Stimulated activated CD8-positive, alpha-beta memory T cell treated with anti-CD3 and anti-CD28 coated beads, Interleukin-12 subunit alpha, Interleukin-12 subunit beta, amount 100 ng/mL, for 4 hours (primary cell): ENCODE results near the gene MOB3A.

Experiments
- DNase-seq: peaks from one replicate; pipeline ENCODE4 v3.0.0-alpha.2; 2020; ENCODE audit warnings: low read depth

The MOB3A gene

GRCh38 chr19:2059422-2060201 lies 36.5 kb downstream of the MOB3A start:
- DNase-seq: no peak

- no peak for DNase-seq
These were observed 37.3 kb downstream of the MOB3A start for GRCh38 chr19:2058570-2059421.

GRCh38 chr19:2057484-2058469 lies 38.3 kb downstream of the MOB3A start:
- DNase-seq: no peak

DNA sequence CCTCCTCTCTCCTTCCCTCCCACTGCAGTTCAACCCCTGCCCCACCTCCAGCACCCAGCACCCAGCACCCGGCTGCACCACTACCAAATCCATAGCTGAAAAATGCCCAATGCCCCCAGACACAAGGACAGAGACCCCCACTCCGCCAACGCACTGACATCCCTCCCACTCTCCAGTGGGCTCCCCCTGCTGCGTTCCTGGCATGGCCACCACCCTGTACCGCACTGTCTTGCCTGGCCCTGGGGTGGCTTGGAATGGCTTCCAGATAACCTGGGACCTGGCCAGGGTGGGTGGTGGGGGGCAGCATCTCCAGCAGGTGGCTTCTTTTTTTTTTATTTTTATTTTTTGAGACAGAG lies 39.3 kb downstream of the MOB3A start:
- DNase-seq: no peak

GRCh38 chr19:2055931-2056836 lies 39.9 kb downstream of the MOB3A start:
- DNase-seq: no peak

DNA sequence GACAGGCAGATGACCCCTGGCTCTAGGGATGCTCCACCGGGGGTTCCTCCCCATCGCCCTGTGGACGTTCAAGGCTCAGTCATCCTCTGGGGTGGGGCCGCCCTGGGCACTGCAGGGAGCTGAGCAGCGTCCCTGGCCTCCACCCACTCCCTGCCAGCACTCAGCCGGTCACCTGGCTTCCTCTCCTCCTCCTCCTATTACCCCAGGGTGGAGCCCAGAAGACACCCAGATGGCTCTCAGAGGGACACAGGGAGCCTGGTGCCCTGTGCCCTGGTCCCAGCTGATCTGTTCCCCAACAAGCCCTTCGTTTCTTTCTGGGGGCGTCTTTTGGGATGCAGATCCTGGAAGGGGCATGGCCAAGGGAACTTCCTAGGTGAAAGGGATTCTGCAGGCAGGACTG lies 41.4 kb downstream of the MOB3A start:
- DNase-seq: no peak

GRCh38 chr19:2053601-2054389 lies 42.3 kb downstream of the MOB3A start:
- no peak for DNase-seq

DNA sequence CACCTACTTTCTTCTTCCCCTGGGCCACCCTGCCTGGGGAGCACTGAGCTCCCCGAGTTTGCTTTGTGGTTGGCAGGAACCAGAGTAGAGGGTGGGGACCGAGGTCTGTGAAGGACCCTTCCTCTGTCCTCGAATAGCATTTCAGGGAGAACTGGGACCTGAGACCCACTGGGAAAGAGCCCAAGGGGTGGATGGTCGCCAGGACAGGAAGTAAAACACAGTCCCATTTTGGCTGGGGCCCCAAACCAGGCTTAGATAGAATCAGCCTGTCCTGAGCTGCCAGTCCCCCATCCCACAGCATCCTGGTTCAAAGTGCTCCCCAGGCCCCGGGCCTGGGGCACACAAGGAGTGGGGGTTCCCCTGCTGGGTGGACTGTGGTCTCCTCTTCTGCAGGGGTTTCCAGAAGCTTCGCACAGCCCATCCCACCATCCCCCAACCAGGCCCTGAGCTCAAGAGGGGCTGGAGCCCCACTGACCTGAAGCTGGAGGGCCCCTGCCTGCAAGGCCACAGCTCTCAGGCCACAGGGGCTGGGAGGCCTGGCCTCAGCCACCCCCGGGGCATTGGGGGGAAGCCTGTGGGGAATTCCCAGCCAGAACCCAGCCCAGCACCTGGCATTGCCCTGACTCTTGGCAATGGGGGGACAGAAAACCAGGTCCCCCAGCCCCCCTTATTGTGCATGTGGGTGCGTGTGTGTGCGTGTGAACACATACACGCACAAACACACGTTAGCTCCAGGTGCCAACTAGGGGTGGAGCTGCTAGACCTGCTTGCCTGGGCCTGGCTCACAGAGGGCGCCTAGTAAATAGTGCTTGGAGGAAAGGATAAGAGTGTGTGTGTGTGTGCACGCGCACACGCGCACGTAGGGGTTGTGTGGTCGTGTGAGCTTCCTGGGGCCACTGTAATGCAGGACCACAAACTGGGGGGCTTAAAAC lies 44.1 kb downstream of the MOB3A start:
- no peak for DNase-seq

GRCh38 chr19:2050991-2051772 lies 44.9 kb downstream of the MOB3A start, which contains the start of gene MKNK2:
MKNK2 (minus strand) TSS chr19:2051244; CDS start chr19:2050851, 393 bp downstream.
- peak; percentile 92 for DNase-seq

GRCh38 chr19:2050349-2050990 lies 45.7 kb downstream of the MOB3A start:
- no peak for DNase-seq

DNA sequence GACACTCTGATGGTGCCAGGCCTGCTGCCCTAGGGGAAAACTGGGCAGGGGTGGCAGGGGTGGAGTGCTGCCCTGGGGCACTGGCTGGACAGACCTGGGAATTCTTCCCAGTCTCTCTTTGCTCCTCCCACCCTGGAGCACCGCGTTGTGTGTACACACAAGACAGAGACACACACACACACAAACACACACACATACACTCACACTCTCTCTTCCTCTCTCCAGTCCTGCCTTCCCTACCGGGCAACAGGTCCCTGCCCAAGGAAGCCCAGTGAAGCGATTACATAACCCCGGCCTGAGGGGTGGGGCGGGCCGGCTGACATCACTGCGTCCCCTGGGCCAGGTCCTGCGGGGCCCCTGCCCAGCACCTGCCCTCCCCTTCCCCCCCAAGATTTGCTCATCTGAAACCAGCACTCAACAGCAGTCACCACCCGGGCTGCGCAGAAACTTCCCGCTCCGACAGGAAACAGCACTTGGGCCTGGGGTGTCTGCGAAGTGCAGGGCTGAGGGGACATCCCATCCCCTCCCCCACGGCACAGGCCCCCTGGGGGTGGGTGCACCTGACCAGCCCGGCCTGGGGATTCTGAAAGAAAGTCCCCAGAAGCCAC lies 46.3 kb downstream of the MOB3A start:
- DNase-seq: peak; percentile 34

- no peak for DNase-seq
These were observed 47.0 kb downstream of the MOB3A start for GRCh38 chr19:2048959-2049740.

DNA sequence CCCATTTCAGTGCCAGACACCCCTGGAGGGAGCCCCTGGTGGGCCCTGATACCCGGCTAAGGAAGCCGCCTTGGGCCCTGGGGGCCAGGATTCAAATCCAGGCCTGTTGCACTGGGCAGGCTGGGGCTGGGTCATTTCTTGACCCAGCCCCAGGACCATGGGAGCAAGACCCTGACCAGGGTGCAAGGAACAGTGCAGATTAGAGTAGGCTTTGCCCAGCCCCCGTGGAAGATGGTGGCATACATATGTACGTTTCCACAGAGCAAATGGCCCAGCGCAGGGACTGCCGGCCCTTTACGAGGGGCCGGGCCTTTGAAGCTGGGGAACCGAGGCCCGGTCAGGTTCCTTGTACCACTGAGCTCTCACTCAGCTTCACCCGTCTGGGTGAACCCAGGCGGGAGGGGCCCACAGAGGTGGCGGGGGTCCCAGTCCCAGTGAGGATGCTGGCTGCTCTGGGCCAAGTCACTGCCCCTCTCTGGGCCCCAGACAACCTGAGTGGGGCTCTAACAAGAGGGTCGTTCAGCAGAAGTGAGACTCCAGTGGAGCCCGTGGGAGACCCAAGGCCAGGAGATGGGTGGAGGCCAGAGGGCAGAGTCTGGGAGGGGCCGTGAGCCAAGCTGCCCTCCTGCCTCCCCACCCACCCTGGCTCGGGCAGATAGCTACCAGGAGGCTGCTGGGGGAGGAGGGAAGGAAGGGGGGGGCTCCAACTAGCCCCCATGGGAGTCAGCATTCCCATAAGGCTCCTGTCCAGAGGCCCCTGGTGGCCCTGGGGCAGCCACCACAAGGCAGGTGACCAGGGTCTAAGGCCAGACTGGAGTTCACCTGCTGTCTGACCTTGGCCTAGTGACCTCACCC lies 47.8 kb downstream of the MOB3A start:
- no peak for DNase-seq

- no peak for DNase-seq
These were observed 48.5 kb downstream of the MOB3A start for GRCh38 chr19:2047449-2048103.

- DNase-seq: no peak
These were observed 49.1 kb downstream of the MOB3A start for GRCh38 chr19:2047076-2047448.
